IPS-18a (cell line): Measurements from ENCODE around the gene APBB3.

Experiments used
- H3K27ac ChIP-seq: one replicate; pipeline ENCODE4 v1.5.1; 2013; ENCODE audit warnings: low read length
- H3K27me3 ChIP-seq: one replicate; pipeline ENCODE4 v1.6.1; 2013; ENCODE audit warnings: mild to moderate bottlenecking, low read length; ENCODE audit not compliant: control insufficient read depth, insufficient read depth
- H3K36me3 ChIP-seq: one replicate; pipeline ENCODE4 v1.6.1; 2013; ENCODE audit warnings: low read depth, low read length; ENCODE audit not compliant: control insufficient read depth
- H3K4me1 ChIP-seq: one replicate; pipeline ENCODE4 v1.6.1; 2013; ENCODE audit warnings: low read depth, low read length; ENCODE audit not compliant: control insufficient read depth
- H3K4me3 ChIP-seq: one replicate; pipeline ENCODE4 v1.5.1; 2013; ENCODE audit warnings: low read length
- H3K9ac ChIP-seq: one replicate; pipeline ENCODE4 v1.6.1; 2013; ENCODE audit warnings: mild to moderate bottlenecking, low read length, moderate library complexity
- H3K9me3 ChIP-seq: one replicate; pipeline ENCODE4 v1.6.1; 2013; ENCODE audit warnings: low read depth, low read length; ENCODE audit not compliant: control insufficient read depth

APBB3 gene

DNA sequence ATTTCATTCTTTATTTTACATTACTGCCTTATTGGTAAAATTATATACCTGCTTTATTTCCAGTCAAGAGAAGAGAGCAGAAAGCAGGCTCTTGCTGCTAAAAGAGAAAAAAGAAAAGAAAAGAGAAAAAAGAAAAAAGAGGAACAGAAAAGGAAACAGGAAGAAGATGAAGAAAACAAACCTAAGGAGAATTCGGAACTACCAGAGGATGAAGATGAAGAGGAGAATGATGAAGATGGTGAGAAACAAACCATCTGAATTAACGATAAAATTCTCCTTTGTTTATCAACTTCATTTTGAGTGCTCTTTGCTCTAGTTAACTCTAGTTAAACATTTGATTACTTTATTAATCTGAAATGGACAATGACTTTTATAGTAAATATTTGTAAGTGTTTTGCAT lies 40.4 kb downstream of the APBB3 start:
- no peaks in the 10 kb centered on the region for H3K4me1 ChIP-seq
- H3K27ac ChIP-seq = no peak overlapping the region
- H3K36me3 ChIP-seq = peaks cover 46% of the 10 kb centered on the region
- no peaks in the 10 kb centered on the region for H3K9me3 ChIP-seq
- H3K9ac ChIP-seq = no peak overlapping the region
- H3K27me3 ChIP-seq = no peaks in the 10 kb centered on the region
- H3K4me3 ChIP-seq = no peak overlapping the region

DNA sequence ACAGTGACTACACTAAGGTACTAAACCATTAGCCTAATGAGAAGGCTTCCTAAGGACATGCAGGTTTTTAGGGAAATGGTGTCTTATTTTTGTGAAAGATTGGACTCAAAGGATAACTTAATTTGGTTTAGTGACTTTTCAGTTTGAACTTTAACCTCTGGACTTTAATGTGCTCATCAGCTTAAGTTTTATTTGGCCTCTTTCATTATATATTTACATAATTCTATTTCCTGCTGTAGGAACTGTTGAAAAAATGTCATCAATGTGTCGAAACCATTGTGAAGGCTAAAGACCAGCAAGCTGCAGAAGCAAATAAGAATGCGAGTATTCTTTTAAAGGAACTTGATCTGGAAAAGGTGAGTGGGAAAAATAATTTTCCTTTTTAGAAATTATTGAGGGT lies 51.3 kb downstream of the APBB3 start:
- H3K36me3 ChIP-seq = peaks cover 60% of the 10 kb centered on the region
- no peaks in the 10 kb centered on the region for H3K9me3 ChIP-seq
- H3K27ac ChIP-seq = no peak overlapping the region
- H3K9ac ChIP-seq = no peak overlapping the region
- H3K4me3 ChIP-seq = no peak overlapping the region
- no peaks in the 10 kb centered on the region for H3K4me1 ChIP-seq
- no peaks in the 10 kb centered on the region for H3K27me3 ChIP-seq

DNA sequence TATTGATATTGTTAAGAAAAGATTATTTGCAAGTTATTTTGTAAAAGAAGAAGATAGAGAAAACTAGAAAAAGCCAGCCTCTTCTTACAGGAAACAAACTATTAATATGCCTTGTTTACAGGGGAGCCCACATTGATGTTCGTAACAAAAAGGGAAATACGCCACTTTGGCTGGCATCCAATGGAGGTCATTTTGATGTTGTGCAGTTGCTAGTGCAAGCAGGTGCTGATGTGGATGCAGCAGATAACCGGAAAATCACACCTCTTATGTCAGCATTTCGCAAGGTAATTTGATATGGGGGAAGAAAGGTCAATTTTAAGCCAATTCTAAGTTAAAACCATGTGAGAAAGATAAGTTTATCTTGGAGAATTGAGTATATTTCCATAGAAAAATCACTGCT lies 54.5 kb downstream of the APBB3 start:
- H3K4me3 ChIP-seq = no peak overlapping the region
- H3K9ac ChIP-seq = no peak overlapping the region
- H3K27ac ChIP-seq = no peak overlapping the region
- no peaks in the 10 kb centered on the region for H3K9me3 ChIP-seq
- H3K36me3 ChIP-seq = peaks cover 84% of the 10 kb centered on the region
- H3K4me1 ChIP-seq = no peaks in the 10 kb centered on the region
- H3K27me3 ChIP-seq = no peaks in the 10 kb centered on the region
